ENCODE data around the gene ARPC2. TPM values are rescaled to one million over a fixed set of nuclear protein-coding genes. Genes with fewer than 3 reads are reported as not detected.

ARPC2 gene
- total and polyA plus RNA-seq, 2 donors: 292 to 368 TPM

GRCh38 chr2:218284106-218284811 is 67.3 kb downstream of the ARPC2 start:
- H3K36me3 ChIP-seq (ENCODE audit: control insufficient read depth in 2 of 2, insufficient read depth in 2 of 2, low read length in 1 of 2): peaks cover 26 to 49% of the 10 kb centered on the region in 2 donors
- no peak overlapping the region for H3K4me3 ChIP-seq (ENCODE audit: low read length in 2 of 2)
- peak overlapping the region; percentile 43 to 72 for H3K27ac ChIP-seq (ENCODE audit: low read depth in 1 of 2, low read length in 1 of 2)
- WGBS: 91% methylated on average over 16 of the region's 16 CpGs
- peaks cover 23 to 70% of the 10 kb centered on the region in 2 donors for H3K4me1 ChIP-seq (ENCODE audit: control insufficient read depth in 2 of 2, insufficient read depth in 2 of 2, low read length in 2 of 2)
- H3K9me3 ChIP-seq (ENCODE audit: control insufficient read depth in 2 of 2, insufficient read depth in 1 of 2, low read length in 1 of 2): no peaks in the 10 kb centered on the region
- H3K27me3 ChIP-seq (ENCODE audit: control insufficient read depth in 2 of 2, insufficient read depth in 1 of 2, low read length in 1 of 2): no peaks in the 10 kb centered on the region
- no peak for DNase-seq (ENCODE audit: low read depth in 6 of 9, low spot score in 9 of 9)

DNA sequence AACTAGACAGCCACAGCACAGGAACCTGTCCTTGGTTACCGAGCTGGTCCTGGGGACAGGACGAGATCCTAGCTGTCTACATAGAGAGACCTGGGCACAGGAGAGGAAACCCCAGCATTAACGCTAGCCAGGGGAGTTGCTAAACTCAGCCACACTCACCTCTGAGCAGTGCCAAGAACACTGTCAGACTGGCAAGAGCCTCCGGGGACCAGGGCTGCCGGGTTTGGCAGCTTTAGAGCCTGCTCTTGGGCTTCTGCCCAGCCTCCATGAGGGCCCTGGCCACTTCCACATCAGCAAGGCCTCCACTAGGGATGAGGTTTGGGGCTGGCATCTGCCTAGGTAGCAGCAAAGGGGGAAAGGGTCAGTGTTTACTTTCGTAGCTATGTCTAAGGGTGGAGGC is 68.6 kb downstream of the ARPC2 start:
- H3K27me3 ChIP-seq (ENCODE audit: control insufficient read depth in 2 of 2, insufficient read depth in 1 of 2, low read length in 1 of 2): no peaks in the 10 kb centered on the region
- H3K4me1 ChIP-seq (ENCODE audit: control insufficient read depth in 2 of 2, insufficient read depth in 2 of 2, low read length in 2 of 2): peaks cover 34 to 83% of the 10 kb centered on the region in 2 donors
- peak overlapping the region; percentile 79 to 93 for H3K27ac ChIP-seq (ENCODE audit: low read depth in 1 of 2, low read length in 1 of 2)
- 91% methylated on average over 6 of the region's 6 CpGs for WGBS
- H3K9me3 ChIP-seq (ENCODE audit: control insufficient read depth in 2 of 2, insufficient read depth in 1 of 2, low read length in 1 of 2): no peaks in the 10 kb centered on the region
- H3K36me3 ChIP-seq (ENCODE audit: control insufficient read depth in 2 of 2, insufficient read depth in 2 of 2, low read length in 1 of 2): peaks cover 13 to 35% of the 10 kb centered on the region in 2 donors
- no peak for DNase-seq (ENCODE audit: low read depth in 6 of 9, low spot score in 9 of 9)
- H3K4me3 ChIP-seq (ENCODE audit: low read length in 2 of 2): no peak overlapping the region

- Histone ChIP-seq H3K9me3 (ENCODE audit: control insufficient read depth in 2 of 2, insufficient read depth in 1 of 2, low read length in 1 of 2) (no peaks in the 10 kb centered on the region), H3K27ac (ENCODE audit: low read depth in 1 of 2, low read length in 1 of 2) (peak overlapping the region; percentile 79 to 93), H3K4me1 (ENCODE audit: control insufficient read depth in 2 of 2, insufficient read depth in 2 of 2, low read length in 2 of 2) (peaks cover 46 to 95% of the 10 kb centered on the region in 2 donors), H3K4me3 (ENCODE audit: low read length in 2 of 2) (peak overlapping the region; percentile 40 to 41), H3K27me3 (ENCODE audit: control insufficient read depth in 2 of 2, insufficient read depth in 1 of 2, low read length in 1 of 2) (no peaks in the 10 kb centered on the region), H3K36me3 (ENCODE audit: control insufficient read depth in 2 of 2, insufficient read depth in 2 of 2, low read length in 1 of 2) (peaks cover 6 to 29% of the 10 kb centered on the region in 2 donors)
- peak in 8 of 9 donors; percentile 58 to 88 (median 65) for DNase-seq (ENCODE audit: low read depth in 6 of 9, low spot score in 9 of 9)
- 20% methylated on average over 11 of the region's 11 CpGs for WGBS
Observed at GRCh38 chr2:218286570-218287459, 69.8 kb downstream of the ARPC2 start.

DNA sequence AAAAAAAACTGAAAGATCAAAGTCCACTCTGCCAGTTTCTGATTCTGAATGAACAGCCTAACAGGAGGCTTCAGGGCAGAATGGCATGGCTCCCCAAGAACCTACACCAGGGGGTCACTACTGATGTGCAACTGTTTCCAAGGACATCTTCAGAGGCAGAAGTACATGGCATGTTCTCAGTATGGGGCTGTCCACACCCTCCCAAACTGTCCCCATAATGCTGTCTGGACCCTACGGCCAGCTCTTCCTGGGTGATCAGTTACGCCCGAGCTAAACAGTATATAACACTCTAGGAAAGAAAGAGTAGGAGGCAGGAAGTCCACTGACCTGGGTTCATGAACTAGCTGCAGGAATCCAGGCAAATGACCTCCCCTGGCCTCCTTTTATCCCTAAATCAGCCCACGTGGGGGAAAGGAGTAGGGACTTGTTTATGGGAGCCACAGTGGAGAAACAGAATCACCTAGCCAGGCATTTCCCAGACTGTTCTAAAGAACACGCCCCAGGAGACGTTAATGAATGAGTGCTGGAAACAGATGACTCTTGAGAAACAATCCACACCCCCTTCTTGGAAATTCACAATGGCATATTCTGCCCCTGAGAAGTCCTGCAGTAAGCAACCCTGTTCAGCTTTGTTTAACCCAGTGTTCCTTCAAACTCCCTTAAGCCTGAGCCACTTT is 72.8 kb downstream of the ARPC2 start:
- Histone ChIP-seq H3K9me3 (ENCODE audit: control insufficient read depth in 2 of 2, insufficient read depth in 1 of 2, low read length in 1 of 2) (no peaks in the 10 kb centered on the region), H3K4me1 (ENCODE audit: control insufficient read depth in 2 of 2, insufficient read depth in 2 of 2, low read length in 2 of 2) (peaks cover 50 to 79% of the 10 kb centered on the region in 2 donors), H3K27me3 (ENCODE audit: control insufficient read depth in 2 of 2, insufficient read depth in 1 of 2, low read length in 1 of 2) (no peaks in the 10 kb centered on the region), H3K4me3 (ENCODE audit: low read length in 2 of 2) (peak overlapping the region in 1 of 2 donors; percentile 82), H3K27ac (ENCODE audit: low read depth in 1 of 2, low read length in 1 of 2) (peak overlapping the region; percentile 85 to 88), H3K36me3 (ENCODE audit: control insufficient read depth in 2 of 2, insufficient read depth in 2 of 2, low read length in 1 of 2) (peaks cover 0 to 5% of the 10 kb centered on the region in 2 donors)
- 83% methylated on average over 6 of the region's 6 CpGs for WGBS
- DNase-seq (ENCODE audit: low read depth in 6 of 9, low spot score in 9 of 9): no peak

DNA sequence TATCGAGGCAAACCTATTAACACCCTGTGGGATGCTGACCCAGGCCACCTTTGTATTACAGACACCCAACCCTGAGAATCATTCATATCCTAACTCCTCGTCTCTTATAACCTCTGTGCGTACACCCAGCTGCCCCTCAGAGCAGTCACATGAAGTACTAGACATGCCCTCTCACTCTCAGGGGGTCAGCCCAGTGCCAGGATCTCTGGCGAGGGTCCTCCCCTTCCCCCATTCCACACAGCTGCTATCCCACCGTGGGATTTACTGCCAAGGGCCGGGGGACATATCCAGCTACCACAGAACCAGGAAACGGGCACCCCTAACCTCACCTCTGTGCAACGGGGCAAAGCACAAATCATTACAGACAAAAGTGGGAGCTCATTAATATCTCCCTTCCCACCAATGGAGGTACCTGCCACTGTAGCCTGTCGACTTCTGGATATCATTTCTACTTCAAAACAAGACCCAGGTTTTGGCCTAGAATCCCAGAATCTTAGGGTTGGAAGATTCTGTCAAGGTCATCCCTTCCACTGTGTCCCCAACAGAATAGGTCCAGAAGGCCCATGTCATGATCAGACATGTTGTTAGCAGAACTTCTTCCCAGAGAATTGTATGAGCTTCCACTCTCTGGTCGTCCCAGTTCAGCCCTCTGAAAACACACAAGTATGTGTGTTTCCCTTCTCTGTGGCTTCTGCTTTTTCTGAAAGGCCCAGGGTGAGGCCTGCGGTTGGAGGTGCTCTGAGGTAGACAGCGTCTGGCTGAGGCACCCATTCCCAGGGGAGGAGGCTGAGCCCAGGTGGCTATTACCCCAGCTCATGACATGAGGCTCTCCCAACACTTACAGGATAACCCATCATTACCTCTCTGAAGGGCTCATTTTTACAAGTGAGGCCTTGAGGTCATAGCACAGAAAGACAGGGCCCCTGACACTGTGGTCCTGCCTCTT is 73.6 kb downstream of the ARPC2 start:
- Histone ChIP-seq H3K9me3 (ENCODE audit: control insufficient read depth in 2 of 2, insufficient read depth in 1 of 2, low read length in 1 of 2) (no peaks in the 10 kb centered on the region), H3K4me1 (ENCODE audit: control insufficient read depth in 2 of 2, insufficient read depth in 2 of 2, low read length in 2 of 2) (peaks cover 46 to 74% of the 10 kb centered on the region in 2 donors), H3K27me3 (ENCODE audit: control insufficient read depth in 2 of 2, insufficient read depth in 1 of 2, low read length in 1 of 2) (no peaks in the 10 kb centered on the region), H3K36me3 (ENCODE audit: control insufficient read depth in 2 of 2, insufficient read depth in 2 of 2, low read length in 1 of 2) (peaks cover 0 to 1% of the 10 kb centered on the region in 2 donors), H3K27ac (ENCODE audit: low read depth in 1 of 2, low read length in 1 of 2) (peak overlapping the region; percentile 85 to 88), H3K4me3 (ENCODE audit: low read length in 2 of 2) (peak overlapping the region; percentile 80 to 82)
- peak in 2 of 9 donors; percentile 49 to 76 for DNase-seq (ENCODE audit: low read depth in 6 of 9, low spot score in 9 of 9)
- 38% methylated on average over 12 of the region's 12 CpGs for WGBS

DNA sequence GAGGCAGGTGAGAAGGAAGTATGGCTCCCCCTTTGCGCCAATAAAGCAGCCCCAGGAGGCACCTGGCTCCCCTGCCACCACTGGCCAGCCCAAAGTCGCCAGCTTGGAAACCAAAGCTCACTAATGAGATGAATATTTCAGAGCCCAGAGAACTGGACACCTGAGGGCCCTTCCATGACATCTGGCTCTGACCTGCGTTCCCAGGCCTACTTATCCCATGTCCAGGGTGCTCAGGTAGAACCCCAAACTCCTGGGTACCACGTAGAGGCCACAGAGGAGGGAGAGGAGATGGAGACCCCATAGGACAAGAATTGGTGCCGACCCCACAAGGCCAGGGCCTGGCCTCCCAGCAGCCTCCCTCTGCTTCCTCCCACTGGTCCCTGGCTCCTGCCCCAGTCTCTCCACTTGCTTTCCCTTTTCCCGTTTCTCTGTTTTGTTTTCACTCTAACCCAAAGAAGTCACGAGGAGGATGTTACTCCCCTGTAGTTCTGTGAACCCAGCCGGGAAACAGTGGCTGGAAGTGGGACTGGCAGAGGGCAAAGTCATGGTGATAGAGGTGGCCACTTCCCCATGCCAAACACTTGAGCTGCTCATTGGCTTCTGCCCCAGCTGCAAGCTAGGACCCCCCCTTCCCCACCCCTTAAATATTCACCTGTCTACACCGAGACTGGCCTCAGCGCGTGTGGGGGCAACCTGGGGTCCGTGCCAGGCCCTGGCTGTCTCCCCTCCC is 74.5 kb downstream of the ARPC2 start:
- 38% methylated on average over 12 of the region's 12 CpGs for WGBS
- Histone ChIP-seq H3K27ac (ENCODE audit: low read depth in 1 of 2, low read length in 1 of 2) (peak overlapping the region; percentile 85 to 88), H3K4me1 (ENCODE audit: control insufficient read depth in 2 of 2, insufficient read depth in 2 of 2, low read length in 2 of 2) (peaks cover 41 to 65% of the 10 kb centered on the region in 2 donors), H3K36me3 (ENCODE audit: control insufficient read depth in 2 of 2, insufficient read depth in 2 of 2, low read length in 1 of 2) (no peaks in the 10 kb centered on the region), H3K4me3 (ENCODE audit: low read length in 2 of 2) (peak overlapping the region; percentile 80 to 82), H3K27me3 (ENCODE audit: control insufficient read depth in 2 of 2, insufficient read depth in 1 of 2, low read length in 1 of 2) (no peaks in the 10 kb centered on the region), H3K9me3 (ENCODE audit: control insufficient read depth in 2 of 2, insufficient read depth in 1 of 2, low read length in 1 of 2) (no peaks in the 10 kb centered on the region)
- peak in 1 of 9 donors; percentile 46 for DNase-seq (ENCODE audit: low read depth in 6 of 9, low spot score in 9 of 9)

DNA sequence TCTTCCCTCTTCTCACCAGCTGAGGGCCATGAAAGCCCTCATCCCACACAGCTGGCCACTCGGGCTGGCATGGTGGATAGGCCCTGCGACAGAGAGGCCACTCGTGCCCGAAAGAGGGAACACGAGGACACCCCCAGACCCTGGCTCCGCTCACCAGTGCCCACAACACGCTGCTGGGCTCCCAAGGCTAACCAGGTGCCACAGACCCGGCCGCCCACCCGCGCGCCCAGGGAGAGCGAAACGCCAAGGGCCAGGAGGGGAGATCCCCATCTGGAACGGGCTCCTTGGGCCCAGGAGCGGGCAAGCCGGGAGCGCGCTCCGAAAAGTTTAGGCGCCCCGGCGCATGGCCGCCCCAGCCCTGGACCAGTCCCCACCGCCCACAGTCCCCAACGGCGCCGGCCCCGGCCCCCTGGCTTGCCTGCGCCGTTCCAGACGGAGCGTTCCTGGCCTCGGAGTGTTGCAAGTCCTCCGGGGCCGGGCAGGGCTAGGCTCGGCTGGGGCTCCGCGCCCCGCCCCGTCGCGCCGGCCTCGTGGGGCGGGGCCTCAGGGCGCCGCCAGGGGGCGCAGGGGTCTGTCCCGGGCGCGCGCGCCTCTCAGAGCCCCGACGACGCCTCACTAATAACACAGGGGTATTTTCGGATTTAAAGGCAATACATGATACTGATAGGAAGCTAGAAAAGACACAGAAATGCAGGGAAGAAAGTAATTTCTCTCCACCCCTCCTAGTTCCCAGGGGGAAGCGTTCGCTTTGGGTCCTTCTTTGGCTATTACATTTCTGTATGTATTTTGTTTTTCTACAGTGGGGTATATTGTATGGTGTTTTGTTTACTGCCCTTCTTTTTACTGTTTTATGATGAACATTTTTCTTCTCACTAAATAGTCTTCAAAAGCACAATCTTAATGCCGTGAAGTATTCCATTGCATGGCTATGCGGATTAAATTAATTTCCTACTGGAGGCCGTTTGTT is 75.3 kb downstream of the ARPC2 start, which contains the start of gene TMBIM1:
Gene TMBIM1, minus strand, starts transcription at position 456 of the 967 bp plus-strand sequence. CDS start 10,362 bp downstream, outside the sequence.
- no peaks in the 10 kb centered on the region for H3K36me3 ChIP-seq (ENCODE audit: control insufficient read depth in 2 of 2, insufficient read depth in 2 of 2, low read length in 1 of 2)
- no peaks in the 10 kb centered on the region for H3K9me3 ChIP-seq (ENCODE audit: control insufficient read depth in 2 of 2, insufficient read depth in 1 of 2, low read length in 1 of 2)
- H3K27ac ChIP-seq (ENCODE audit: low read depth in 1 of 2, low read length in 1 of 2): peak within 1 kb of the TSS; percentile 85 to 88
- H3K4me1 ChIP-seq (ENCODE audit: control insufficient read depth in 2 of 2, insufficient read depth in 2 of 2, low read length in 2 of 2): peaks cover 33 to 57% of the 10 kb centered on the region in 2 donors
- no peaks in the 10 kb centered on the region for H3K27me3 ChIP-seq (ENCODE audit: control insufficient read depth in 2 of 2, insufficient read depth in 1 of 2, low read length in 1 of 2)
- peak in 5 of 9 donors; percentile 47 to 84 (median 71) for DNase-seq (ENCODE audit: low read depth in 6 of 9, low spot score in 9 of 9)
- peak within 1 kb of the TSS; percentile 80 to 82 for H3K4me3 ChIP-seq (ENCODE audit: low read length in 2 of 2)
- WGBS: 8% methylated on average over 63 of the region's 63 CpGs

All from thymus (tissue), 11 donors.